Tongue (tissue), 2 donors: Measurements from ENCODE around the gene HTT. TPM values are rescaled to one million over a fixed set of nuclear protein-coding genes. Genes with fewer than 3 reads are reported as not detected.
"Not testable (repeated sequence)": the region's sequence is repeated elsewhere in the genome, so short reads cannot be mapped to it uniquely, and the experiment has no call there.

ENCODE experiments used
- DNase-seq: peaks from one replicate; pipeline ENCODE4 v3.0.0-alpha.2; 2015
- total RNA-seq: library from RNA; depleted of rRNA; stranded (reverse); fragments of >200 nt; gene quantifications from one replicate; pipeline ENCODE4 v1.2.3, GENCODE V29; 2014

The HTT gene
- total RNA-seq, 1 donor from 2014 or later: 69.3 TPM

DNA sequence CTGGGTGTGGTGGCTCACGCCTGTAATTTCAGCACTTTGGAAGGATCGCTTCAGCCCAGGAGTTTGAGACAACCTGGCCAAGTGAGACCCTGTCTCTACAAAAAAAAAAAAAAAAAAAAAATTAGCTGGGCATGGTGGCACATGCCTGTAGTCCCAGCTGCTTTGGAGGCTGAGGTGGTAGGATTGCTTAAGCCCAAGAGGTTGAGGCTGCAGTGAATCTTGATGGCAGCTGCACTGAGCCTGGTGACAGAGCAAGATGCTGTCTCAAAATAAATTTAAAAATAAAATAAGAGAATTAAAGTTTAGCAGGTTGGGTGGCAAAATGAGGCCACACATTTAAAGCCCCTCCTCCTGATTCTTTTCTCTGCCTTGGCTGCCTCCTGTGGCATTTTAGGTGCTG, 47.1 kb downstream of the HTT start:
- DNase-seq: no peak

DNA sequence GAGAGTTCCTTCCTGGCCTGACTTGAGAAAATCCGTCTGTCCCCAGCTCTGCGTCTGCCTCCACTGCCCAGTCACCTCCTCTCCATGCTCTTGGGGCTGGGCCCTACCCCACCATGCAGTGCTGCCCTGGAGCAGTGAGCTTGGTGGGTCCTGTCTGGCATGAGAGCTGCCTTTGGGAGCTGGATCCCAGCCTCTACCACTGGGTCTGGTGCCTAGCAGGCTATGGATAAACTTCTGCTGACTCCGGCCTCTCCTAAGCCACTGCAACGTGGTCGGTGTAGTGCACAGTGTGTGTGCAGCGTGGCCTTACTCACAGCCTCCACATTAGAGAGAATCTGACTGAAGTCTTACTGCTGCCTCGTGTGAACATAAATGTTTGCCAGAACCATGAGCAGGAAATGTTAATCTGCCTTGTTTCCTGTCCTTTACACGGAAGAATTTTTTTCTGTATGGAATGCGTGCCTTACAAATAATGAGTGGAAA, 47.6 kb downstream of the HTT start:
- DNase-seq: peak; percentile 10

DNA sequence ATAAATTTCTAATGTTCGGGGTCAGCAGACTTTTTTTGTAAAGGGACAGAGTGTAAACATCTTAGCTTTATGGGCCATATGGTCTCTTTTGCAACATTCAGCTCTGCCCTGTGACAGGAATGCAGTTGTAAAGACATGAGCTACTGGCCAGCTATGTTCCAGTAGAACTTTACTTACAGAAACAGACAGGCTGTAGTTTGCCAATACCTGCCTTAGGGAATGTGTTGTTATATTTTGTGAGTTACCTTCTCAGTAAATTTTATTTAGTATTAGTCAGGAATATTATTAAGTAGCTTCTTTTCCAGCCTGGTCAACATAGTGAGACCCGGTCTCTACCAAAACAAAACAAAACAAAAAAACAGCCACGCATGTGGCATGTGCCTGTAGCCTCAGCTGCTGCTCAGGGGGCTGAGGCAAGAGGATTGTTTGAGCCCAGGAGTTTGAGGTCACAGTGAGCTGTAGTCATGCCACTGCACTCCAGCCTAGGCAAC, 48.7 kb downstream of the HTT start:
- no peak for DNase-seq

DNA sequence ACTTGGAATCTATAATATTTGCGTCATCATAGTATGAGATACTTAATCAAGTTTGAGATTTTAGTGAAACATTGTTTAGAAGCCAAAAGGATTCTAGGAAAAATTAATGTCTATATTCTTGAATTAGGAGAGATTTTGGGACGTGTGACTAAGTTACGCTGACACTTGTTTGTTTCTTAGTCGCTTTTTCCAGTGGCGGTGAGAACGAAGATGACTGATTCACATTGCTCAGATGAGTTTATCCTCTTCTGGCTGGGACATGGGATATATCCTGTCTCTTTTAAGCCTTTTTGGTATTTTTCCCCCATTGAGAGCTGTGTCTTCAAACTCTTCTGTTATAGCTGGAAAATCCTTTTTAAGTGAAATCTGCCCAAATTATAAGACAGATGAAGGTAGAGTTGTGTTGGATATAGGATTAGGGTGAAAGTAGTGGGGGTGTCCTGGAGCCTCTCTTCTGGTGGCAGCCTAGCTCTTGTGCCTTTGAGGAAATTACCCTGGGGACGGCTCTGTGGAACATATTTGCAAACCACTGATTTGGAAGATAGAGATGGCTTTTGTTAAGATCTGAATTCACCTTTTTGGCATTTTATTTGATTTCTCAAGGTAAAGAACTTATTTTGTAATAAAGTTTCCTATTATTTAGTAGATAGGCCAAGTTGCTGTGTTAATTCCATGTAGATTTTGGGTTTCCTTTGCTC, 49.7 kb downstream of the HTT start:
- DNase-seq: no peak

DNA sequence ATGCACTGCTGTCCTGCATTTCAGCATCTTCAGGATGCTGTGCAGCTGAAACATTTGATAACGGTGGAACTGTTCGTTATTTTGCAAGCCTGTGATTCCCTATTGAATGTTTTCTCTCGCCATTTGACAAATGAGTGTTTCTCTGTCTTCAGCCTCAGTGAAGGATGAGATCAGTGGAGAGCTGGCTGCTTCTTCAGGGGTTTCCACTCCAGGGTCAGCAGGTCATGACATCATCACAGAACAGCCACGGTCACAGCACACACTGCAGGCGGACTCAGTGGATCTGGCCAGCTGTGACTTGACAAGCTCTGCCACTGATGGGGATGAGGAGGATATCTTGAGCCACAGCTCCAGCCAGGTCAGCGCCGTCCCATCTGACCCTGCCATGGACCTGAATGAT, 52.6 kb downstream of the HTT start:
- no peak for DNase-seq

DNA sequence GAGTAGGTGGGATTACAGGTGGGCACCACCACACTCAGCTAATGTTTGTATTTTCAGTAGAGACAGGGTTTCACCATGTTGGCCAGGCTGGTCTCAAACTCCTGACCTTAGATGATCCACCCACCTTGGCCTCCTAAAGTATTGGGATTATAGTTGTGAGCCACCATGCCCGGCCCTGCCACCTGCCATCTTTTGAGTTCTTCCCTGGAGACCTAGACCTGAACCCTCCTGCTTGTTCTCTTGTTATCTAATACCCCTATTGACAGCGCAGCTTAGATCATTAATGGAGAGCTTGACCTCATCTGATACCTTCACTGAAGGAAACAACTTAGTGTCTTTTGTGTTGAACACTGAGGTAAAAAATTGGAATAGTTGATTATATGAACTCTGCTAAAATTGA, 53.6 kb downstream of the HTT start:
- DNase-seq: no peak

DNA sequence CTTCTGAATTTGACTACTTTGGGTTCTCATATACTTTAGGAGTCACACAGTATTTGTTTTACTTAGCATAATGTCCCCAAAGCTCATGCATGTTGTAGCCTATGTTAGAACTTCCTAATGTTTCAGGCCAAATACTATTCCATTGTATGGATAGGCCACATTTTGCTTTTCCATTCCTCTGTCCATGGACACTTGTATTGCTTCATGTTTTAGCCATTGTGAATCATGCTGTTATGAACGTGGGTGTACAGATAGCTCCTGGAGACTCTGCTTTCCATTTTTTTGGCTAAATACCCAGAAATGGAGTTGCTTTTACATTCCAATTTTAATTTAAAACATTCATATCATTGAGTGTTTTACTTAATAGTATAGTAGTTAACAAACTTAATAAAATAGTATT, 54.5 kb downstream of the HTT start:
- DNase-seq: no peak

DNA sequence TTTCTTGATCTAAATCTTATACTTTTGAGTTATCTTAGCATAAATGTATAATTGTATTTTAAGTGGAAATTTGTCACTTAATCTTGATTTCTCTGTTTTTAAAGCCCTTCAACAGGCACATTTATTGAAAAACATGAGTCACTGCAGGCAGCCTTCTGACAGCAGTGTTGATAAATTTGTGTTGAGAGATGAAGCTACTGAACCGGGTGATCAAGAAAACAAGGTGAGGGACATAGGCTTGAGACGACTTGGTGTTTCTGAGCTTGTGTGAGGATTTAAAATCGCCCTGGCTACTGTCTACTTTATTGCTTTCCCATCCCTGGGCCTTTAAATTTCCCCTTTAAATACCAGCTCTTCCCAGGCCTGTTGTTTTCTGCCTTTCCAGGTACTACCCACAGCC, 55.7 kb downstream of the HTT start:
- no peak for DNase-seq

DNA sequence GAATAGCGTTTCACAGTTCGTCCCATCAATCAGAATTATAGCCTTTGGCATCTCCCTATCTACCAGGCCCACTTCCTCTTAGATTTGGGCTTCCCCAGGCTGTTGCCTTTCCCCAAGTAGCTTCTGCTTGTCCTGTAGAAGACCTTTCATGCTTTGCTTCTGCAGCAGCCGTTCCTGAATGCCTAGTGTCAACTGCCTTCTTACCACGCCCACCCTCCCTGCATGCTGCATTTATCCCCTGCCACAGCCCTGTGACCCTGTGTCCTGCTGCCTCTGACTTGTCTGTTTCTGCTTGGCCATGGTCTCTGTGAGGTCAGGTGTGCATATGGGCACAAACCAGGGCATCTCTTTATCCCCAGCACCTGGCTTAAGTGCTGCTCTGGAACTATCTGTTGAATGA, 56.3 kb downstream of the HTT start:
- no peak for DNase-seq

DNA sequence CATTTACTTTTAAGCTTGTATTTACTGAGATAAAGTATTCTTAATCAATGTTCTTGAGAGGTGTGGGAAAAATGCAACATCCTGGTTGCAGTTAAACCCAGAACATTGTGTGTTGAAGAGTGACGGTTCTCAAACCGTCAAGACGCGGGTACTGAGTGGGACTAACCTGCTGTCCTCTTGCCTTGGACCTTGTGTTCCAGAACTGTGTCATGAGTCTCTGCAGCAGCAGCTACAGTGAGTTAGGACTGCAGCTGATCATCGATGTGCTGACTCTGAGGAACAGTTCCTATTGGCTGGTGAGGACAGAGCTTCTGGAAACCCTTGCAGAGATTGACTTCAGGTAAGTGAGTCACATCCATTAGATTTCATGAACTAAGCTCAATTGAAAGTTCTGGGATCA, 59.7 kb downstream of the HTT start:
- DNase-seq: no peak

DNA sequence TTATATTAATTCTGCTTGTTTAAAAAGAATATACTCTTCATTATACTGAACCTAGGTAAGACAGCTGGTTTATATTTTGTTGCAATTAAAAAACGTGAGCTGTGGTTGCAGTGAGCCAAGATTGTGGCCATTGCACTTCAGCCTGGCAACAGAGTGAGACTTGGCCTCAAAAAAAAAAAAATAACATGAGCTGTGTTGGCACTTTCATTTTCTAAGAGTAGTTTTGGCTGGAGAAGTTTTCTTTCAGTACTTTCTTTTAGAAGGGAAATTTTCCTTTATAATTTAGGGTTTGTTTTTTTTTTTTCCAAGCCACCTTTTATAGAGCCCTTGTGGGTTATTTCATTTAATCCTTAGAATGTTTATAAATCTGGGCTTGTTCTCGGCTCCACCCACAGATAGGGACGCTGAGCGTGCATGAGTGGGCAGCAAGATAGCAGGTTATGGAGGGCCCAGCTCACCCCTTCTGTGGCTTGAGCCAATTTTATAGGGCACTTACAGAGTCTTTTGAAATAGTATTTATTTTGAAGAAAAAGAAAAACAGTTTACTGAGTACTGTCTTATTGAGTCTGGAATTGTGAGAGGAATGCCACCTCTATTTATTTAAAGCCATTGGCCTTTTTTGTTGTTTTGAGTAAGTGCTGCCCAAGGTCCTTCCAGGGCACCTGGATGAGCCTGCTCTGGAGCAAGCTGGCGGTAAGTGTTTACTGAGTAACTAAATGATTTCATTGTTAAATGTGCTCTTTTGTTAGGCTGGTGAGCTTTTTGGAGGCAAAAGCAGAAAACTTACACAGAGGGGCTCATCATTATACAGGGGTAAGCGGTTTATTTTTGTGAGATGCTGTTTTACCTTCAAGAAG, 60.9 kb downstream of the HTT start:
- DNase-seq: no peak

DNA sequence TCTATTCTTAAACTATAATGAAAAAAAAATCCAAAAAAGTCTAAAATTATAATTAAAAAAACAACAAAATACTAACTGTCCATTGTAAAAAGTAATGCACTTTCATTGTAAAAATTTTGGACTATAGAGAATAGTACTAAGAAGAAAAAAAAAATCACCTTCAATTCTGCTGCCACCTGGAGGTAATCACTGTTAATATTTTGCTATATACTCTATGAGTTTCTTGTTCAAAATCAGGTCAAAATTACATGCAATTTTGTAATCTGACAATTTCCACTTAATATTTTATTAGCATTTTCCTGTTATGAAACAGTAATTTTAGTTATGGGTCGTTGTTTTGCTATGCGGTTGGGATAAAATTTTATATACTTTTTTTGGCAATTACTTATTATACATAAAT, 62.0 kb downstream of the HTT start:
- no peak for DNase-seq

DNA sequence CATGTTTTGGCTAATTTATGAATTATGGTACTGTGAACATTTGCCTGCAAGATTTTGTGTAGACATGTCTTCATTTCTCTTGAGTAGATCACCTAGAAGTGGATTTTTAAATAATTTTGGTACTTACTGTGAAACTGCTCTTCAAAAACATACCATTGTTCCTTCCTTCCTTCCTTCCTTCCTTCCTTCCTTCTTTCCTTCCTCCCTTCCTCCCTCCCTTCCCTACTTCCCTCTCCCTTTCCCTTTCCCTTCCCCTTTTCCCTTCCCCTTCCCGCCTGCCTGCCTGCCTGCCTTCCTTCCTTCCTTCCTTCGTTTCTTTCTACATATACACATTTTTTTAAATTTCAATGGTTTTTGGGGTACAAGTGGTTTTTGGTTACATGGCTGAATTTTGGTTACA, 63.4 kb downstream of the HTT start:
- no peak for DNase-seq

DNA sequence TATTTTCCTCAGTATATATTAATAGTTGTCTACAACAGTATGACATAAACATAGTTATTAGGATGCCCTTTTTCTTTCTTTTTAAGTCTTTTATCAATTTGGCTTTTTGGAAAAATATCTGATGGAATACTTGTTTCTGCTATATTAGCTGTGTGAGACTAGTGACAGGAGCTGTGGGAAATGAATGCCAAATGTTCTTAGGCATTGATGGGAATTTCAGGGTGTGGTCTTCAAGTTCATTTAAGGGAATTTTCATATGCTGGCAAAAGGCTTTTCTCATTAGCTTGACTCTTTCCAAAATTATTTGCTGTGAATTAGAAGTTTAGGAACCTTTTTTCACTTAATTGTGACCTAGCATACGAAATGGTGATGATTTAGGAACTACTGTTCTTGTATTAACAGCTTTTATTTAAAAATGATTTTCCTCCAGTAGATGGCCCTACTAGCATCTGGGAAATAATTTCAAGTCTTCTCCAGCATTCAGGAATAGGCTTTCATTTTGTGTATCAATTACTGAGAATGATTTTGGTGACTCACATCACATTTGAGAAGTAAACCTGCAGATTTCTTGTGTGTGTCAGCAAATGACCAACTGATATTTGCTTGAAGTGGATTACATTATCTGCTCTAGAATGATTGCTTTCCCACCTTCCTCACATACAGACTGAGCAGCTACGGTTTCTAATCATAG, 70.9 kb downstream of the HTT start:
- peak; percentile 26 for DNase-seq

DNA sequence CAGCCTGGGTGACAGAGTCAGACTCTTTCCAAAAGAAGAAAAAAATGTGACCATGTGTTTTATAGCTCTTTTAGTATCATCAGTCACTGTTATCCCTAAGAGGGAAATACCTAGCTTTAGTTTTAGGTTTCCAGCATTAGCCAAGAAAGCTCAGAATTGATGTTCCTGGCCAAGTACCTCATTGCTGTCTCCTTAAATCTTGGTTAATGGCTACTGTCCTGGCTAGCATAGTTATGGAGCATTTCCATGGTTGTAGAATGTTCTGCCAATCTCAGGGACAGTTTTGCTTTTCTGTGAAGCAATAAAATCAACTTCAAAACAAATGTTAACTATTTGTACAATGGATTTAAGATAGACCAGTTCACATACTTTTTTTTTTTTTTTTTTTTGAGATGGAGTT, 74.4 kb downstream of the HTT start:
- no peak for DNase-seq

DNA sequence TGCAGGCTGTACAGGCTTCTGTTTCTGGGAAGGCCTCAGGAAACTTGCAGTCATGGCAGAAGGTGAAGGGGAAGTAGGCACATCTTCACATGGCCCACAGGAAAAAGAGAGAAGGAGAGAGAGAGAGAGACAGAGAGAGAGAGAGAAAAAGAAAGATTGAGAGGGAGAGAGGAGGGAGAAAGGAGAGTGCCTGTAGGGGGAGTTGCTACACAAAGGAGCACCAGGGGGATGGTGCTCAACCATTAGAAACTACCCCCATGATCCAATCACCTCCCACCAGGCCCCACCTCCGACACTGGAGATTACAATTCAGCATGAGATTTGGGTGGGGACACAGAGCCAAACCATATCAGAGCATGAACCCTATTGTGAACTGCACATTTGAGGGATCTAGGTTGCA, 76.8 kb downstream of the HTT start:
- DNase-seq: not testable (repeated sequence)

DNA sequence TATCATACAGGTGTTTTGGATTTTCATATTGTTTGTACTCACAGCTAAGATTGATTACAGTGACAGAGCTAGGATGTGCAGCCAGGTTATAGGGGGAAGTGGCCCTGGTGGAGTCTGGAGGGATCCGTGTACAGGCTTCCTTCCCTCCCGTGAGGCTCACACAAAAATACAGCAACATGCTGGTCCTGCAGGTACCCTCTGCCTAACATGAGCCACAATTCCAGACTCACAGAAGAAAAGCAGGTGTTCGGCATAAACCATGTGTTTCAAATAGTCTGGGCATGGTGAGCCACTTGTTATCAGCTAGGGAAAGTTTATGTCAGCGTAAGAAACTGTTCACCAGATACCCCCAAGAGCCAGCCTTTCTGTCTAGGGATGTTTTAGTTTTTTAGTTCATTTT, 82.9 kb downstream of the HTT start:
- DNase-seq: no peak

DNA sequence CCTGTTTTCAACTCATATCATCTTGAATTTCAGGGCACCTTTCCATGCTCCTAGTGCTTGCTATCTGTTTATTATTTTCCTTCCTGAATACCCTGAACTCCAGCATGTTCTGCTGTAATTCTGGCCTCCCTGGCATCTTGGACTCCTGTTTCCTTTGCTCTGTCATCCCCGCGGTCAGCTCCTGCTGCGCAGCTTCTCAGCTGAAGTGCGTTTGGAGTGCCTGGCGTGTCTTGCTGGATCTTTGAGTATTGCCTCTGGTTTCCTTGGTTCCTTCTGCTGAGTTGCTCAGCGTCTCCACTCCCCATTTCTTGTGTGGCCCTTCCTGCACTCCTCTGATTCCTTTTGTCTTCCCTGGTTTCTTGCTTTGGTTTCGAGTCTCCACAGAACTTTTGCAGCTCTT, 84.4 kb downstream of the HTT start:
- DNase-seq: no peak

DNA sequence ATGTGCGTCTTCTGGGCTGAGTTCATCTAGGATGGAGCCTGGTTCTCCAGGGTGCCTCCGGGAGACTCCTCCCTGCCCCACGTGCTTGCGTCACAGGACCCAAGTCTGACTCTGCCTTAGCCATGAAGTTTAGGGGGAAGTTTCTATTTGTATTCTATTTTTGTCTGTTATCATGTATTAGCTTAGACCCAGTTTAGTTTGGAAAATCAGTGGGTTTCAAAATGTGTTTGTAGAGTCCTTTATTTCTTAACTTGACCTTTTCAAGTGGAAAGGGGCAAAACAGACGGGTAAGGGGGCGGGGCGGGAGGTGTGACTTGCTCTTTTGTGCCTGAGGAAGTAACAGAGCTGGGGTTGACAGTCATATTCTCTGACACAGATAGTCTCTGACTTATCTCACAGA, 86.0 kb downstream of the HTT start:
- no peak for DNase-seq

DNA sequence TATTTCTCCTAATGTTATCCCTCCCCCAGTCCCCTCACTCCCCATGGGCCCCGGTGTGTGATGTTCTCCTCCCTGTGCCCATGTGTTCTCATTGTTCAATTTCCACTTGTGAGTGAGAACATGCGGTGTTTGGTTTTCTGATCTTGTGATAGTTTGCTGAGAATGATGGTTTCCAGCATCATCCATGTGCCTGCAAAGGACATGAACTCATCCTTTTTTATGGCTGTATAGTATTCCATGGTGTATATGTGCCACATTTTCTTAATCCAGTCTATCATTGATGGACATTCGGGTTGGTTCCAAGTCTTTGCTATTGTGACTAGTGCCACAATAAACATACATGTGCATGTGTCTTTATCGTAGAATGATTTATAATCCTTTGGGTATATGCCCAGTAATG, 86.6 kb downstream of the HTT start:
- DNase-seq: not testable (repeated sequence)

DNA sequence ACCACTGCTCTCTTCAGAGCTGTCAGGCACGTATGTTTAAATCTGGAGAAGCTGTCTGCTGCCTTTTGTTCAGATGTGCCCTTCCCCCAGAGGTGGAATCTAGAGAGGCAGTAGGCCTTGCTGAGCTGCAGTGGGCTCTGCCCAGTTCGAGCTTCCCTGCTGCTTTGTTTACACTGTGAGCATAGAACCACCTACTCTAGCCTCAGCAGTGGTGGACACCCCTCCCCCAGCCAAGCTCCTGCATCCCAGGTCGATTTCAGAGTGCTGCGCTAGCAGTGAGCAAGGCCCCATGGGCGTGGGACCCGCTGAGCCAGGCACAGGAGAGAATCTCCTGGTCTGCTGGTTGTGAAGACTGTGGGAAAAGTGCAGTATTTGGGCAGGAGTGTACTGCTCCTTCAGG, 92.0 kb downstream of the HTT start:
- not testable (repeated sequence) for DNase-seq

DNA sequence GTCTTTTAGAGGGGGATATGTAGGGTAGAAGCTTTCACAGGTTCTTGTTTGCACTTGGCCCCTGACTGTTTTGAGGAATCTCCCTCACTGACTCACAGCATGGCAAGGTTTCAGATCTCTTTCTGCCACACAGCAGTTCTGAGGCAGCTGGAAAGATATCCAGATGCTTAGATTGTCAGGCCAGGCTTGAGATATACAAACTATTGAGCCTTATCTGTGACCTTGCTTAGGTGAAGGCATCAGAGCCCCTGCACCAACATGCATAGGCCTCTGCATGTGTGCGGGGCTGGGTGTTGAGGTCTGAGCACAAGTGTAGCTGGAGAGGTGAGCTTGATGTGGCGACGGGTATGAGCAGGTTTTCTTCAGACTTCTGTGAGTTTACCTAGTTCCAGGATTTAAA, 93.5 kb downstream of the HTT start:
- no peak for DNase-seq
